Measurements from ENCODE around the gene USB1. TPM values are rescaled to one million over a fixed set of nuclear protein-coding genes. Genes with fewer than 3 reads are reported as not detected.

Gene USB1, protein sequence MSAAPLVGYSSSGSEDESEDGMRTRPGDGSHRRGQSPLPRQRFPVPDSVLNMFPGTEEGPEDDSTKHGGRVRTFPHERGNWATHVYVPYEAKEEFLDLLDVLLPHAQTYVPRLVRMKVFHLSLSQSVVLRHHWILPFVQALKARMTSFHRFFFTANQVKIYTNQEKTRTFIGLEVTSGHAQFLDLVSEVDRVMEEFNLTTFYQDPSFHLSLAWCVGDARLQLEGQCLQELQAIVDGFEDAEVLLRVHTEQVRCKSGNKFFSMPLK
- total RNA-seq (10 to 100 TPM; 62.4 to 63.7 TPM), polyA plus RNA-seq (ENCODE audit: insufficient read depth, low read depth, low replicate concordance) (39.7 TPM)
- long read RNA-seq, donor 1, transcript USB1-201 (7 exons, 2,282 nt) = major isoform, 9 of 64 reads
- long read RNA-seq, donor 1, partial matches to known transcripts = 53 of 64 reads
- long read RNA-seq, donor 1, other reads (novel, unspliced or antisense) = 0 of 64 reads
- long read RNA-seq, donor 2, transcript USB1-201 (7 exons, 2,282 nt) = major isoform, 6 of 7 reads
- long read RNA-seq, donor 2, partial matches to known transcripts = 0 of 7 reads
- long read RNA-seq, donor 2, other reads (novel, unspliced or antisense) = 0 of 7 reads

DNA sequence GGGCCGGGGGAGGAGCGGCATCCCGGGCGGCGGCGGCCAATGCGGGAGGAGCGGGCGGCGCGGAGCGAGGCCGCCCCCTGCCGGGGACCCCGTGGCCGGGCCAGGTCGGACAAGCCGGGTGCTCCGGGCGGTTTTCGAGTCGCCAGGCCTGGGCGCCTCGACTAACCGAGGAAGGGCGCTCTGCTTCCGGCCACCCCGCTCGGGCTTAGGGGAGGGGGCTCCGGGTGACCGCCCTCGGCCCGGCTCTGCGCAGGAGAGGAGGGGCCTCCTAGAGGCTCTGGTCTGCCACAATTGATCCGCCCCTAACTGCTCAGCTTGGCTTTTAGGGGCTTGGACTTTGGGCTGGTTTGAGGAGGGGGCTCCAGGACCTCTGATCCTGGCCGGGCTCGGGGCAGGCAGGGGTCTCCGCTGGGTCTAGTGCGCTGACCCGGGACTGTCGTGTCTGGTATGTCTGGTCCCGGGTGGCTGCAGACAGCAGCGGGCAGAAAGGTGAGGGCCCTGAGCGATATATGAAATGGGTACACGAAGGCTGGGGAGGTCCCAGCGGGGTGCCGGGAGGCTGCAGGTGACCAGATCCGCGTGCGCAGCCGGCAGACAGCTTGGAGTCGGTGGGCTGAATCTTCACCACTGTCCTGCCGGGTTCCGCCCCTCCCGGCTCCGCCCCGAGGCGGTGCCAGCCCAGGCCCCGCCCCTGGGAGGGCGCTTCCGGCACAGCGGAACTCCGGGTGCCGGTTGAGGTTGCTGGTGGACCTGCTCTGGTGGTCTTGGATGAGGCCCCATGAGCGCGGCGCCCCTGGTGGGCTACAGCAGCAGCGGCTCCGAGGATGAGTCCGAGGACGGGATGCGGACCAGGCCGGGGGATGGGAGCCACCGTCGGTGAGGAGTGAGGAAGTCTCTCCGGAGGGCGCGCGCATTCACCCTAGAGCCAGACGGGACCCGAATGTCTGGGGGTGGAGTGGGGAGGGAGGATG lies at the start of gene USB1:
TSS of gene USB1 (plus strand) at position 702 of the 971 bp plus-strand sequence. CDS start at position 779, 77 bp downstream.
- DNase-seq = peak; percentile 89
- Histone ChIP-seq H3K36me3 (ENCODE audit: low read depth, missing control alignments) (no peaks in the 10 kb centered on the region), H3K4me3 (peak within 1 kb of the TSS; percentile 68 to 73), H3K9me3 (no peaks in the 10 kb centered on the region), H3K27me3 (no peaks in the 10 kb centered on the region), H3K4me1 (peaks cover 18% of the 10 kb centered on the region), H3K27ac (peak within 1 kb of the TSS; percentile 76 to 87)
- intact Hi-C loops (cut with DNase I; ENCODE audit: low total_unique reads) = loop anchor here (10.0 kb wide), 1 partner anchor 246 kb away; no protein-coding TSS in a partner anchor
- TF ChIP-seq POLR2A (IDR thresholded peaks at IDR 0.05) = no peak
- TF ChIP-seq, protein P1, sequence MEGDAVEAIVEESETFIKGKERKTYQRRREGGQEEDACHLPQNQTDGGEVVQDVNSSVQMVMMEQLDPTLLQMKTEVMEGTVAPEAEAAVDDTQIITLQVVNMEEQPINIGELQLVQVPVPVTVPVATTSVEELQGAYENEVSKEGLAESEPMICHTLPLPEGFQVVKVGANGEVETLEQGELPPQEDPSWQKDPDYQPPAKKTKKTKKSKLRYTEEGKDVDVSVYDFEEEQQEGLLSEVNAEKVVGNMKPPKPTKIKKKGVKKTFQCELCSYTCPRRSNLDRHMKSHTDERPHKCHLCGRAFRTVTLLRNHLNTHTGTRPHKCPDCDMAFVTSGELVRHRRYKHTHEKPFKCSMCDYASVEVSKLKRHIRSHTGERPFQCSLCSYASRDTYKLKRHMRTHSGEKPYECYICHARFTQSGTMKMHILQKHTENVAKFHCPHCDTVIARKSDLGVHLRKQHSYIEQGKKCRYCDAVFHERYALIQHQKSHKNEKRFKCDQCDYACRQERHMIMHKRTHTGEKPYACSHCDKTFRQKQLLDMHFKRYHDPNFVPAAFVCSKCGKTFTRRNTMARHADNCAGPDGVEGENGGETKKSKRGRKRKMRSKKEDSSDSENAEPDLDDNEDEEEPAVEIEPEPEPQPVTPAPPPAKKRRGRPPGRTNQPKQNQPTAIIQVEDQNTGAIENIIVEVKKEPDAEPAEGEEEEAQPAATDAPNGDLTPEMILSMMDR (IDR thresholded peaks at IDR 0.05) = peak; percentile 36 to 69 (median 65)
- 0% methylated on average over 12 to 52 of the region's 81 CpGs for WGBS, 2 donors

DNA sequence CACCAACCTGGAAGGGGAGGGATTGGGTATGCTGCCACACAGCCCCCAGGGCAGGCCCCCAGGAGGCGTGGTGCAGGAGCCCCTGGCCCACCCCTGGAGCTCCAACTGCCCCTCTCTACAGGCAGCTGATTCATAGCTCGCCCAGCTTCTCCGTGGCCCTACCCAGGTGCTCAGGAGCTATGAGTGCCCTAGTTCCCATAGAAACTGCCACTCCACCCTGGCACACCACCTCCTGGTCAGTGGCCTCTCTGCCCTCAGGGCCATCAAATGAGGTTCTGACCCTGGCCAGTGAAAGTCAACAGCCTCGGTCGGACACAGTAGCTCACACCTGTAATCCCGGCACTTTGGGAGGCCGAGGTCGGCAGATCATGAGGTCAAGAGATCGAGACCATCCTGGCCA lies 48.3 kb upstream of the USB1 start:
- no peak for DNase-seq
- 82 to 94% methylated on average over 6 to 9 of the region's 9 CpGs for WGBS, 2 donors
- intact Hi-C loops (cut with DNase I; ENCODE audit: low total_unique reads) = no loop called here
- Histone ChIP-seq H3K9me3 (no peaks in the 10 kb centered on the region), H3K4me3 (no peak overlapping the region), H3K27ac (no peak overlapping the region), H3K36me3 (ENCODE audit: low read depth, missing control alignments) (no peaks in the 10 kb centered on the region), H3K4me1 (peaks cover 7% of the 10 kb centered on the region), H3K27me3 (no peaks in the 10 kb centered on the region)
- TF ChIP-seq POLR2A (IDR thresholded peaks at IDR 0.05) = no peak
- TF ChIP-seq, protein P1 (IDR thresholded peaks at IDR 0.05) = no peak

DNA sequence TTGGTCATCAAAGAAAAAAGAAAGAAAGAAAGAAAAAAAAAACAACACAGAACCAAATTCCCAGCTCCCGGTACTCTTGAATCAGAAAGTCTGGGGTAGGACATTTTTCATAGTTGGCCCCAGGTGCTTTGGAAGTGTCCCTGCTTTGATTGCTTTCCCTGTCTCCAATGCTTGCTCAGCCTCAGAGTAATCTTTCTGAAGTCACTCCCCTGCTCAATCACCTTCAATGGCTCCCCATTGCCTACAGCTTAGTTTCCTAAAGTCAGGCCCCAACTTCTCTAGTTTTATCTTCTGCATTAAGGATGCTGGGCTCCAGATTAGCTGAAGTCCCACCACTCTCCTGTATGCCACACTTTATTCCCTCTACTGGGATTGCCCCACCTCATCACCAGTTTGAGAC lies 47.4 kb upstream of the USB1 start:
- TF ChIP-seq, protein P1 (IDR thresholded peaks at IDR 0.05) = no peak
- no peak for TF ChIP-seq POLR2A (IDR thresholded peaks at IDR 0.05)
- peaks cover 7% of the 10 kb centered on the region for H3K4me1 ChIP-seq
- H3K36me3 ChIP-seq (ENCODE audit: low read depth, missing control alignments) = no peaks in the 10 kb centered on the region
- intact Hi-C loops (cut with DNase I; ENCODE audit: low total_unique reads) = no loop called here
- no peak overlapping the region for H3K4me3 ChIP-seq
- no peak overlapping the region for H3K27ac ChIP-seq
- H3K9me3 ChIP-seq = no peaks in the 10 kb centered on the region
- no peak for DNase-seq
- no peaks in the 10 kb centered on the region for H3K27me3 ChIP-seq
- 100% methylated on average over 1 of the region's 1 CpG for WGBS, 2 donors

DNA sequence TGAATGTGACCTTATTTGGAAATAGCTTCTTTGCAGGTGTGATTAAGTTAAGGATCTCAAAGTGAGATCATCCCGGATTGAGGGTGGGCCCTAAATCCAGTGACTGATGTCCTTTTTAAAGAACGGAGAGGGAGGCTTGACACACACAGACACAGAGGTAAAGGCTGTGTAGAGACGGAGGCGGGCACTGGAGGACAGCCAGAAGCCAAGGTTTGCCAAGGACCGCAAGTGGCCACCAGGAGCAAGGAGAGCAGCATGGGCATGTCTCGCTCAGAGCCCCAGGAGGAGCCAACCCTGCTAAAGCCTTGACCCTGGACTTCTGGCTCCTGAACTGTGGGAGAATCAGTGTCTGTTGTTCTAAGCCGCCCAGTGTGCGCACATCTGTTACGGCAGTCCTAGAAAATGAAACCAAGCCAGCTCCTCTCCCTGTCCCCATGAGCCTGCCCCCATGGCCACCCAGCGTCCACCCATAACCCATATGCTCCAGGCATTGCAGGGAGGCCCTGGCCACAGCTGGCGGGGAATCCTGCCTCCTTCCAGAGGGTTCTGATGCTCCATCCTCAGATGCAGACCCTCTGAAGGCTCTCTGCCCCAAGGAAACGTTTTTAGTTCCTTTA lies 45.5 kb upstream of the USB1 start:
- WGBS, 2 donors = 55 to 61% methylated on average over 11 to 12 of the region's 12 CpGs
- intact Hi-C loops (cut with DNase I; ENCODE audit: low total_unique reads) = no loop called here
- Histone ChIP-seq H3K36me3 (ENCODE audit: low read depth, missing control alignments) (no peaks in the 10 kb centered on the region), H3K27me3 (no peaks in the 10 kb centered on the region), H3K4me3 (no peak overlapping the region), H3K4me1 (peaks cover 7% of the 10 kb centered on the region), H3K9me3 (no peaks in the 10 kb centered on the region), H3K27ac (no peak overlapping the region)
- TF ChIP-seq, protein P1 (IDR thresholded peaks at IDR 0.05) = no peak
- TF ChIP-seq POLR2A (IDR thresholded peaks at IDR 0.05) = no peak
- DNase-seq = peak; percentile 68
